SW480 (cell line): ENCODE data around the gene HSD11B1.

ENCODE experiments used
- DNase-seq: peaks from one replicate; pipeline ENCODE4 v3.0.0-alpha.2; 2016; ENCODE audit warnings: low spot score

The HSD11B1 gene

GRCh38 chr1:209704584-209704983, at the start of gene HSD11B1:
TSS of gene HSD11B1 (plus strand) at chr1:209704846. CDS start at chr1:209704943, 97 bp downstream.
- no peak for DNase-seq

GRCh38 chr1:209655411-209656231, 49.0 kb upstream of the HSD11B1 start:
- DNase-seq, result peak; percentile 70

GRCh38 chr1:209657140-209657879, 47.3 kb upstream of the HSD11B1 start:
- peak; percentile 50 for DNase-seq

GRCh38 chr1:209657918-209658317, 46.7 kb upstream of the HSD11B1 start:
- no peak for DNase-seq

- no peak for DNase-seq
Observed at GRCh38 chr1:209659909-209660308, 44.7 kb upstream of the HSD11B1 start.

- no peak for DNase-seq
Observed at GRCh38 chr1:209661071-209661470, 43.6 kb upstream of the HSD11B1 start.

- DNase-seq, result no peak
Observed at GRCh38 chr1:209662879-209663327, 41.7 kb upstream of the HSD11B1 start.

- DNase-seq, result no peak
Observed at GRCh38 chr1:209667103-209667502, 37.5 kb upstream of the HSD11B1 start.

GRCh38 chr1:209667708-209668107, 36.9 kb upstream of the HSD11B1 start:
- no peak for DNase-seq

- no peak for DNase-seq
Observed at GRCh38 chr1:209670441-209671082, 34.1 kb upstream of the HSD11B1 start.

- DNase-seq, result no peak
Observed at GRCh38 chr1:209672705-209673630, 31.7 kb upstream of the HSD11B1 start.

GRCh38 chr1:209673631-209674417, 30.8 kb upstream of the HSD11B1 start:
- DNase-seq, result no peak

- DNase-seq, result peak; percentile 70
Observed at GRCh38 chr1:209674957-209675564, 29.6 kb upstream of the HSD11B1 start, which contains the start of gene G0S2. TSS of gene G0S2 (plus strand) at chr1:209675412. CDS start at chr1:209675685, 273 bp downstream.

- DNase-seq, result no peak
Observed at GRCh38 chr1:209675565-209676154, 29.0 kb upstream of the HSD11B1 start.

GRCh38 chr1:209678981-209679539, 25.6 kb upstream of the HSD11B1 start:
- DNase-seq, result no peak

- no peak for DNase-seq
Observed at GRCh38 chr1:209685821-209686220, 18.8 kb upstream of the HSD11B1 start.

GRCh38 chr1:209686322-209686721, 18.3 kb upstream of the HSD11B1 start:
- DNase-seq, result no peak

- DNase-seq, result peak; percentile 59
Observed at GRCh38 chr1:209688746-209689234, 15.9 kb upstream of the HSD11B1 start.

- no peak for DNase-seq
Observed at GRCh38 chr1:209689477-209689876, 15.2 kb upstream of the HSD11B1 start.
